Endometrium (tissue), 2 donors: ENCODE measurements around the gene NKD1.
"Not testable (repeated sequence)": the region's sequence is repeated elsewhere in the genome, so short reads cannot be mapped to it uniquely, and the experiment has no call there.

Experiments
- FAIRE-seq: peaks from 2 replicates; lab custom pipeline; 2012; peaks lifted over from hg19 to GRCh38; lab: Jason Lieb, UNC
- donor health status: control.
- donor health status: control.

NKD1 gene

DNA sequence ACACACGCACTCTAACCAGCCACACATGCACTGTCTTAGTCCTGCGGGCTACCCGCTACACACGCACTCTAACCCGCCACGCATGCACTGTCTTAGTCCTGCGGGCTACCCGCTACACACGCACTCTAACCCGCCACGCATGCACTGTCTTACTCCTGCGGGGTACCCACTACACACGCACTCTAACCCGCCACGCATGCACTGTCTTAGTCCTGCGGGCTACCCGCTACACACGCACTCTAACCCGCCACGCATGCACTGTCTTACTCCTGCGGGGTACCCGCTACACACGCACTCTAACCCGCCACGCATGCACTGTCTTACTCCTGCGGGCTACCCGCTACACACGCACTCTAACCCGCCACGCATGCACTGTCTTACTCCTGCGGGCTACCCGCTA, 31.2 kb downstream of the NKD1 start:
- not testable (repeated sequence) for FAIRE-seq

DNA sequence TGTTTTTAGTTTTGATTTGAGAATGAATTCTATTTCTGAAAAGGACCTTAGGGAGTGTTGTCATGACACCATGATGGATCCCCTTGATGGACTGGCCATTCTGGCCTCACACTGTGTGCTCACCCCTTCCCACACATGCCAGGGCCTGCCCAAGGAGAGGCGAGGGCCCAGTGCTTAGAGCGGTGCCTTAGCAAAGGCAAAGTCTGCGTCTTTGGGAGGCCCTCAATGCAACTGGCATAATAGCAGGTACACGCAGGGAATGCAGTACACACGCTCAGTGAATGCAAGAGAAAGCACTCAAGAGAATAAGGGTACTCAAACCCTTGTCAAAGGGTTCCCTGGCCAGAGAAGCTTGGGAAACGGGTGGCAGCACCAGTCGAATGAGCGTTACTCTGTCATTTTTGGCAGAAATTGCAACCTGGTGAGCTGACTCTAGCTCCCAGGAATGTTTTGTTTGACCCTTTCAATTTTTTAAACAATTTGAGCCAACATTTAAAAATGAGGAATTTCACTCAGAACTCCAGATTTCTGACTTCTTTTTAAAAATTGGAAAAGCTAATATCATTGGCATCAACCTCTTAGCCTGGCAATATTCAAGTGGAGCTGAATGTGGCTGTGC, 32.1 kb downstream of the NKD1 start:
- no peak for FAIRE-seq

- no peak for FAIRE-seq
Observed at GRCh38 chr16:50581845-50582244, 33.6 kb downstream of the NKD1 start.

GRCh38 chr16:50583211-50583610, 35.0 kb downstream of the NKD1 start:
- FAIRE-seq: no peak

DNA sequence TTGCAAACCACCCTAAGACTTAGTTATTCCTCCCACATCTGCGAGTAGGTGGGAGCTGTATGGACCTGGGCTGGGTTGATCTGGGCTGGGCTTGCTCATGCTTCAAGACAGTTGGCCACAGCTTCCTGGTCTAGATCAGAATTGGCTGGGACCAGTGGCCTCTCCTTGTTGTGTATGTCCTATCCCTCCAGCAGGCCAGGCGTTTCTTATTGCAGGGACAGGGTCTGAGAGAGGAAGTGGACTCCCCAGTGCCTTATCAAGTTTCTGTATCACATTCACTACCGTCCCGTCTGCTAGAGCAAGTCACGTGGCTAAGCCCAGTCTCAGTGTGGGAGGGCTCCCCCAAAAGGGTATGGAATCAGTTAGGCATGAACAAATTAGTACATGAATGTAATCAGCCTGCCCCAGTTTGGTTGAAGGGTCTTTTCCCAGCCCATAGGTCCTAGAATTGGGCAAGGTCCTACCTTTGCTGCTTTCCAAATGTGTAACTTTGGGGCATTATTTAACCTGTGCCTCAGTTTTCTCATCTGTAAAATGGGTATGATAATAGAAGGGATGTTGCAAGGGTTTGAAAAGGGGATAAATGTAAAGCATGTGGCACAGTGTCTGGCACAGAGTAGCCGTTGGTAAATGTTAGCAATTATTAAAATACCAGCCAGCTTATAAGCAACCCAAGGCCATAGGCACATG, 36.0 kb downstream of the NKD1 start:
- FAIRE-seq: no peak

DNA sequence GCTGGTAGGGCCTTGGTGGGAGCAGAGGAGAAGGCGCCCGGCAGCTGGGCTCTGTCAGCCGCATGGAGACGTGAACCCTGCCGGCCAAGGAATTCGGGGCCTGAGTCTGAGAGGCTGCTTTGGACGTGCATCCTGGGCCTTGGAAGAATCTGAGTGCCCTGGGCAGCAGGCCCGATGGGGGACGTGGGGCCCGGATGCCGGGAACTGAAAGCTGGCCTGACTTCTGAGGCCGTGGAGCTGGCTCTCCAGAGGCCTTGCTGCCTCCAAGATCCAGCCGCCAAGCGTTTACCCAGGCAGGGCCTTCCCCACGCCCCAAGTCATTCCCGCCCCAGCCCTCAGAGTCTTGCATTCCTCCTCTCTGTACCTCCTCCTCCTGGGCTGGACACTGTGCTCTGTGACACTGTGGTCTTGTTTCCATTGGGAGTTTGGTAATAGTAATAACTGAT, 37.2 kb downstream of the NKD1 start:
- no peak for FAIRE-seq

- FAIRE-seq: no peak
Observed at GRCh38 chr16:50587543-50587942, 39.3 kb downstream of the NKD1 start.

- no peak for FAIRE-seq
Observed at GRCh38 chr16:50588276-50588675, 40.1 kb downstream of the NKD1 start.

DNA sequence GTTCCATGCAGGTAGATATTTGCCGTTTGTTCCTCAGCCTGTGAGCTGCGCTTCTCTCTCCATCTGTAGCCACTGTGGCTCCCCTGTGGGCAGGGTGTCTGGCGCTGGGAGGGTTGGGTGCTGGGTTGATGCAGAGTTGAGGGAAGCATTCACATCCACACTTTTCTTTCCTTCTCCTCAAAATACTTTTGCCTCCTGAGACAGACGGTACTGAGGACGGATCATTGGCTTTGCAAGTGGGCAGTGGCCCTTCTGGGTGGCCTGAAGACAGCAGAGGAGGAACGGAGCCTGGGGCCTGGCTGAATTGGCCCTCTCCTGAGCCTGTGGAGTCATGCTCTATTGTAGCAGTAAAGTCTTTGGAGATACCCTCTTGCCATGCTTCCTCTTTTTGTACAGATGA, 43.0 kb downstream of the NKD1 start:
- FAIRE-seq: no peak

DNA sequence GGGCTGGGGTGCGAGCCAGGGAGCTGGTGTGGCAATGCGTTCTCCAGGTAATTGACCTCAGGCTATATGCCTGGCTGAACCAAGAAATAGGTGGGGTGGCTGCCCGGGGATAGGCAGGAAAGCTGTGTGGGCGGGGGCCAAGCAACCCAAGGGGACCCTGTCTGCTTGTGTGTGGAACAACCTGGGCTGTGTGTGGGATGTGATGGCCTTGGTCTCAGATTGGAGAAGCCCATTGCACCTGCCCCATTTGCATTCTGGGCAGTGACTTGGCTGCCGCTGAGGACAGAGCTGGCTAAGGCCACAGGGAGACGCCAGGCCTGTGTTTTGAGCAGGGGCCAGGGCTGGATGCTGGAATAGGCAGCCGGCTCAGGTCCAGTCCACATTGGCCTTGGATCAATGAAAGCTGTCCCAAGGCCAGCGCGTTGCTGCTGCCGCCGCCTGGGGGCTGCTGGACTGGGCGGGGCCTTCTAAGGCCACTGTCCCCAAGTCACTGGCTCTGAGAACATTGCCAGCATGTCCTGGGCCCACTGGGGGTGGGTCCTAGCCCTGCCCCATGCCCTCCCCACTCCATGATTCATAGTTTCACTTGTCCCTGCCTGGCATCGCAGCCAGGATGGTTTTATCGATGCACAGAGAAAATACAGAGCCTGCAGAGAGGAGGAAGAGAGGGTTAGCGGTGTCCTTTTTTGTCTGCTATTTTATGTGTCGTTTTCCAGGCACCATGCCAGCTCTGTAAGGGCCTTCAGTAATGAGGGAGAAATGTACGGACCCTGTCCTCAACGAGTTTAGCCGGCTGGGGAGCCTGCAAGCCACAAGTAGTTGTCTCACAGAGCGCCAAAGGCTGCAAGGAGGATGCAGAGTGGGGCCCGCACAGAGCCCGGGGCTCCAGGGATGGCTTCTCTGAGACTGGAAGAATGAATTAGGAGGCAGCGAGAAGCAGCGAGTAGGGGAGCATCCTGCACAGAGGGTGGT, 43.9 kb downstream of the NKD1 start:
- no peak for FAIRE-seq

DNA sequence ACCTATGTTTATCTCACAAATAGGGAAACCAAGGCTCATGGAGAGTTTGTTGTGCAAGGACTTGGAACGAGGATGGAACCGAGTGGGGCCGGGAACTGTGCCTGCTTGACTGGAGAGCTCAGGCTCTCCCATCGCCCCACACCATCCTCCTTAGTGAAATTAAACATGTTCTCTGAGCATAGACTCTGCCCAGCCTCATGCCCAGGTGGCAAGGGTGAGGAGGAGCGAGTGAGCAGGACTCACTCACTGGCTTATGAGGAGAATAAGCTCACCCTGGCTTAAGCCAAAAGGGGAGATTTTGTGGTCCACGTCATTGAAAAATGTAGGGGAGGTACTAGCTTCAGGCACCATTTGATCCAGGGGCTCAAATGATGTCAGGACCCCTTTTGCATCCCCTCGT, 44.8 kb downstream of the NKD1 start:
- no peak for FAIRE-seq

DNA sequence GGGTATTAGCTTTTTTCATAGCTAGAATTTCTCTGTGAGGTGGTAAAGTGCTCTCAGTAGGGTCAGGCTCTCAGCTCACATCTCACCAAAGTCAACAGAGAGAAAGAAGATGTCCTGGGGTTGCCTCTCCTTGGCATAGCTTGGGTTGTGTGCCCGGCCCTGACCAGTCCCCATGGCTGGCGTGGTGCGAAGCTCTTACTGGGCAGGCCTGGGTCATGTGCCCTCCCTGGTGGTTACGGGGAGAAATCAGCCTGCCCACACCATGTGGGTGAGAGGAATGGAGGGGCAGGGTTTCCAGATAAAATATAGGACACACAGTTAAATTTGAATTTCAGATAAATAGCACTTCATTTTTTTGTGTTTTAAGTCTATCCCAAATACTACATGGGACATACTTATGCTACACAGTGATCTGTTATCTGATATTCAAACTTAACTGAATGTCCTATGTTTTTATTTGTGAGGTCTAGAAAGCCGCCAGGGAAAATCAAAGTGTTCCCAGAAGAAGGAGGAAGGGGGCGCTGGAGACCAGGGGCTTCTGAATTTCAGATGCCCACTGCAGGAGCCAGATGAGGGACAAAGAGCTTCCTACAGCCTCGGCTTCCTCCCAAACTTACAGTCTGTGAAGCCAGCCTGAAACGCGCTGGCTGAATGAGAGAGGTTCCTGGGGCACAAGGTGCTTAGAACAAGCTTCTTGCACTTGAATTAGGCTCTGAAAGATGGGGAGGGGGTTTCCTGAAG, 45.4 kb downstream of the NKD1 start:
- FAIRE-seq: no peak

DNA sequence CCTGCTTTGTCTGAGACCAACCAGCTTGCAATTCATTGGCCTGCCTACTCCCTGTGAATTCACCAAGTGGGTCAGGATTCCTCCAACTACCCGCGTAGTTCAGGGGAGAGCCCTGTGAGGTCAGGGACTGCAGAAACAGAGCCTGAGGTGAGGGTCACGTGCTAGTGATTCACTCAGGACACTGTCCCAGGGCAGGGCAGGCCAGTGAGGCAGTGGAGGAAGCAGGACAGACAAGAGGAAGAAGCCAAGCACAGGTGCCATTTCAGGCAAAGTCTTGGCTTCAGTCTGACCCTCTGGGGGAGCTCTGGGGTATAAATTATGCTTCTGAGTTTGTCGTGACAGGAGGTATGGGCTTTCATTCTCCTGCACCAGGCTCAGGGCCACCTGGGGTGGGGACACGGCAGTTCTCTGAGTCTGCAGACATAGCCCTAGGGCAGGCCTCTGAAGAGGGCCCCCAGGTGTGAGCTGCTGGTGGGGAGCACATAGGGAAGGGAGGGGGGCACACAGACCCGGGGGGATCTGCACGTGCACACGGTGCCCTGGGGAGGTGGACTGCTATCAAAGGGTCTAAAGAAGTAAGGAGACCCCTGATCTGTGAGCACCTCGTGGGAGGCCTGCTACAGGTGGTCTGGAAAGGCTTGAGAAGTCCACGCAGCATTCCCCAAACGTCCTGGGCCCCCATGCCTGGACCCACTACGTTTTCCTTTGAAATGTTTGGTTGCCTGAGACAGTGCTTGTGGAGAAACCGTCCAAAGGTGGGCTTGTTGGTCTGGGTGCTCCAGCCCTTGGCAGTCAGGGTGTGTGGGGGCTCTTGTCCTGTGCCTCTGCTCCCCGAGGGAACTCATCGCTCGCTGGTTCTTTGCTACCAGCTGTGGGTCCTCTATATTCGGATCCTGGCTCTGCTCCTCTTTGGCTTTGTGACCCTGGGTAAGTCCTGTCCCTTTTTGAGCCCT, 46.4 kb downstream of the NKD1 start:
- no peak for FAIRE-seq

- no peak for FAIRE-seq
Observed at GRCh38 chr16:50595859-50596258, 47.7 kb downstream of the NKD1 start.

- no peak for FAIRE-seq
Observed at GRCh38 chr16:50596762-50597450, 48.7 kb downstream of the NKD1 start.

- no peak for FAIRE-seq
Observed at GRCh38 chr16:50597563-50598255, 49.5 kb downstream of the NKD1 start.

GRCh38 chr16:50598256-50598894, 50.2 kb downstream of the NKD1 start:
- FAIRE-seq: no peak

DNA sequence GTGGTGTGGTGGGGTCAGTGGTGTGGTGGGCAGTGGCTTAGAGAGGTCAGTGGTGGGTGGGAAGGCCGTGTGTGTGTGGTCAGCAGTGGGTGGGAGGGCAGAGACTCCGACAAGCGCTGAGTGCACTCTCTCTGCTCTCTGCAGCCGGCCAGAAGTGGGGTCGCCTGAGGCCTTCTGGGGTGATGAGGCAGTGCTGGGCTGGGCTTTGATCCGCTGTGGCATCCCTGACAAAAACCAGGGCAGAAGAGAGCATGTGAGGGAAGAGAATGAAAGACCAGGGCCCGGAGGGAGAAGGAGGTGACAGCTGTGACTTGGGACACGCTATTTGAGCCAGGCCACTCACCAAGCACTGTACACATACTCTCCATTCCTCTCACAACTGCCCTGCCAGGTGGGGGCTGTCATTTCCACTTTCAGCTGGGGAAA, 50.8 kb downstream of the NKD1 start:
- FAIRE-seq: no peak

- FAIRE-seq: no peak
Observed at GRCh38 chr16:50599494-50599893, 51.3 kb downstream of the NKD1 start.
